Skeletal muscle satellite cell (primary cell): ENCODE data around the gene PHACTR4.
"Not testable (repeated sequence)": the region's sequence is repeated elsewhere in the genome, so short reads cannot be mapped to it uniquely, and the experiment has no call there.

ENCODE experiments used
- H3K27me3 ChIP-seq: 2 replicates; pipeline ENCODE4 v1.7.0; 2013; ENCODE audit warnings: low read length; ENCODE audit not compliant: control insufficient read depth, insufficient read depth
- H3K36me3 ChIP-seq: 2 replicates; pipeline ENCODE4 v1.7.0; 2013; ENCODE audit warnings: mild to moderate bottlenecking, control low read depth, low read length; ENCODE audit not compliant: insufficient read depth
- H3K4me1 ChIP-seq: 2 replicates; pipeline ENCODE4 v1.7.0; 2013; ENCODE audit warnings: low read length; ENCODE audit not compliant: control insufficient read depth, insufficient read depth
- H3K4me2 ChIP-seq: 2 replicates; pipeline ENCODE4 v1.7.0; 2013; ENCODE audit warnings: mild to moderate bottlenecking, low read length
- H3K4me3 ChIP-seq: 2 replicates; pipeline ENCODE4 v1.7.0; 2013; ENCODE audit warnings: low read length
- H3K9ac ChIP-seq: 2 replicates; pipeline ENCODE4 v1.7.0; 2013; ENCODE audit warnings: mild to moderate bottlenecking, low read depth, low read length, moderate library complexity
- H3K9me3 ChIP-seq: replicated peaks from 2 replicates; pipeline ENCODE4 v1.7.0; 2013; ENCODE audit warnings: mild to moderate bottlenecking, control low read depth, low read length

PHACTR4 gene

GRCh38 chr1:28374297-28374696 lies 4.8 kb downstream of the PHACTR4 start:
- peaks cover 17% of the 10 kb centered on the region for H3K4me1 ChIP-seq
- H3K9ac ChIP-seq: no peak overlapping the region
- H3K4me2 ChIP-seq: peak overlapping the region; percentile 12
- no peaks in the 10 kb centered on the region for H3K36me3 ChIP-seq
- no peak overlapping the region for H3K4me3 ChIP-seq
- H3K9me3 ChIP-seq: no peaks in the 10 kb centered on the region
- H3K27me3 ChIP-seq: no peaks in the 10 kb centered on the region

DNA sequence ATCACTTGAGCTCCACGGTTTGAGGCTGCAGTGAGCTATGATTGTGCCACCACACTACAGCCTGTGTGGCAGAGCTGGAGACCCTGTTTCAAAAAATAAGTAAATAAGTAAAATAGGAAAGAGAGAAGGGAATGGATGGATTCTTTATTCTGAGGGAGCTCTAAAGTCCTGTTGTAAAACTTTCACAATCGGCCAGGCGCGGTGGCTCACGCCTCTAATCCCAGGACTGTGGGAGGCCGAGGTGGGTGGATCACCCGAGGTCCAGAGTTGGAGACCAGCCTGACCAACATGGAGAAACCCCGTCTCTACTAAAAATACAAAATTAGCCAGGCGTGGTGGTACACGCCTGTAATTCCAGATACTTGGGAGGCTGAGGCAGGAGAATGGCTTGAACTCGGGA lies 6.1 kb downstream of the PHACTR4 start:
- H3K4me2 ChIP-seq, H3K27me3 ChIP-seq, H3K9me3 ChIP-seq, H3K9ac ChIP-seq, H3K4me3 ChIP-seq, H3K36me3 ChIP-seq: not testable (repeated sequence)
- H3K4me1 ChIP-seq: peaks cover 16% of the 10 kb centered on the region

DNA sequence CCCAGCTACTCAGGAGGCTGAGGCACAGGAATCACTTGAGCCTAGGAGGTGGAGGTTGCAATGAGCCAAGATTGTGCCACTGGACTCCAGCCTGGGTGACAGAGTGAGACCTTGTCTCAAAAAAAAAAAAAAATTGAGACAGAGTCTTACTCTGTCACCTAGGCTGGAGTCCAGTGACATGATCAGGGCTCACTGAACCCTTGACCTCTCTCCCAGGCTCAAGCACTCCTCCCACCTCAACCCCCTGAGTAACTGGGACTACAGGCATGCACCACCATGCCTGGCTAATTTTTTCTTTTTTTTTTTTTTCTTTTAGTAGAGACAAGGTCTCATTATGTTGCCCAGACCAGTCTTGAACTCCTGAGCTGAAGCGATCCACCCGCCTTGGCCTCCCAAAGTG lies 6.7 kb downstream of the PHACTR4 start:
- H3K36me3 ChIP-seq, H3K9ac ChIP-seq, H3K4me2 ChIP-seq, H3K27me3 ChIP-seq, H3K9me3 ChIP-seq, H3K4me3 ChIP-seq: not testable (repeated sequence)
- peaks cover 13% of the 10 kb centered on the region for H3K4me1 ChIP-seq

- Histone ChIP-seq H3K4me2 (no peak overlapping the region), H3K4me3 (no peak overlapping the region), H3K36me3 (no peaks in the 10 kb centered on the region), H3K4me1 (peaks cover 9% of the 10 kb centered on the region), H3K9ac (no peak overlapping the region), H3K27me3 (no peaks in the 10 kb centered on the region), H3K9me3 (no peaks in the 10 kb centered on the region)
These were observed 9.4 kb downstream of the PHACTR4 start for GRCh38 chr1:28378906-28379305.

DNA sequence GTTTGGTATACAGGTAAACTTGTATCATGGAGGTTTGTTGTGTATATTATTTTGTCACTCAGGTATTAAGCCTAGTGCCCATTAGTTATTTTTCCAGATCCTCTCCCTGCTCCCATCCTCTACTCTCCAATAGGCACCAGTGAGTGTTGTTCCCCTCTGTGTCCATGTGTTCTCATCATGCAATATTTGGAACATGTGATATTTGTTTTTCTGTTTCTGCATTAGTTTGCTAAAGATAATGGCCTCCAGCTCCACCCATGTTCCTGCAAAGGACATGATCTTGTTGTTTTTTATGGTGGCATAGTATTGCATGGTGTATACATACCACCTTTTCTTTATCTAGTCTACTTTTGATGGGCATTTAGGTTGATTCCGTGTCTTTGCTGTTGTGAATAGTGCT lies 10.9 kb downstream of the PHACTR4 start:
- H3K4me2 ChIP-seq: no peak overlapping the region
- no peak overlapping the region for H3K4me3 ChIP-seq
- no peaks in the 10 kb centered on the region for H3K36me3 ChIP-seq
- H3K9ac ChIP-seq: no peak overlapping the region
- no peaks in the 10 kb centered on the region for H3K27me3 ChIP-seq
- no peaks in the 10 kb centered on the region for H3K4me1 ChIP-seq
- H3K9me3 ChIP-seq: no peaks in the 10 kb centered on the region

- not testable (repeated sequence) for H3K9me3 ChIP-seq, H3K9ac ChIP-seq, H3K4me2 ChIP-seq, H3K27me3 ChIP-seq, H3K36me3 ChIP-seq, H3K4me3 ChIP-seq, H3K4me1 ChIP-seq
These were observed 14.2 kb downstream of the PHACTR4 start for GRCh38 chr1:28383785-28384184.

GRCh38 chr1:28392027-28392652 lies 22.6 kb downstream of the PHACTR4 start:
- peaks cover 9% of the 10 kb centered on the region for H3K4me1 ChIP-seq
- H3K9ac ChIP-seq: no peak overlapping the region
- no peak overlapping the region for H3K4me3 ChIP-seq

GRCh38 chr1:28394136-28394535 lies 24.6 kb downstream of the PHACTR4 start:
- H3K27me3 ChIP-seq: no peaks in the 10 kb centered on the region
- H3K4me2 ChIP-seq: no peak overlapping the region
- H3K9ac ChIP-seq: no peak overlapping the region
- H3K36me3 ChIP-seq: no peaks in the 10 kb centered on the region
- no peaks in the 10 kb centered on the region for H3K9me3 ChIP-seq
- H3K4me1 ChIP-seq: peaks cover 9% of the 10 kb centered on the region
- H3K4me3 ChIP-seq: no peak overlapping the region

More at GRCh38 chr1:28392027-28392652, 22.6 kb downstream of the PHACTR4 start:
- peak overlapping the region; percentile 28 for H3K4me2 ChIP-seq
- no peaks in the 10 kb centered on the region for H3K27me3 ChIP-seq
- no peaks in the 10 kb centered on the region for H3K36me3 ChIP-seq
- no peaks in the 10 kb centered on the region for H3K9me3 ChIP-seq

DNA sequence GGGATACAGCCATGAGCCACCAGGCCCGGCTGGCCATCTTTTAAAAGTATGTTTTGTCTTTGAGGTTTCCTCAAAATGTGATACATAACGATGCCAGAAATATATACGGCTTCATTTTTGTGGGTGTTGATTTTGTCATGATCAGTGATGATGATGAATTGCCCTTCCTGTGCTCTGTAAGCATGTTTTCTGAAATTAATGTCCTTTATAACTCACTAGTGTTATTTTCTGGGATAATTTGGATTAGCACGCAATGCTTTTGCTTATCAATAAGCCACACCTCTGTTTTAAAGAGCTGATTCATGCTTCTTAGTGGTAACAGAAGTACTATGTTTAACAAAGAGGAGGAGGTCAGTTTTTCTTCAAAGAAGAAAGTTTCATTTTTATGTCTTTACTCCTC lies 25.6 kb downstream of the PHACTR4 start:
- Histone ChIP-seq H3K4me1 (peaks cover 9% of the 10 kb centered on the region), H3K9ac (no peak overlapping the region), H3K4me2 (no peak overlapping the region), H3K9me3 (no peaks in the 10 kb centered on the region), H3K4me3 (no peak overlapping the region), H3K27me3 (no peaks in the 10 kb centered on the region), H3K36me3 (no peaks in the 10 kb centered on the region)

DNA sequence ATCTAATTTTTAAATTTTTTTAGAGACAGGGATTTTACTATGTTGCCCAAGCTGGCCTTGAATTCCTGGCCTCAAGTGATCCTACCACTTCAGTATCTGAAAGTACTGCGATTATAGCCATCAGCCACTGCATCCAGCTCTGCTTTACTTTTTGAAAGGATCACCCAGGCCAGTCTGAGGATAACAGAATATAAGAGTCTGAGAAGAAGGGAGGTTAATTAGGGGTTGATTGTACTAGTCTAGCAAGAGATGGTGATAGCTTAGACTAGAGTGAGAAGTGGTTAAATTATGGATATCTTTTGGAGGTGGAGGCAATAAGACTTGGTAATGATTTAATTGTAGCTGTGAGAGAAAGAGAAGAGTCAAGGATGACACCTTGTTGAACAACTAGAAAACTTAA lies 32.2 kb downstream of the PHACTR4 start:
- H3K4me1 ChIP-seq: no peaks in the 10 kb centered on the region
- no peak overlapping the region for H3K4me3 ChIP-seq
- H3K9me3 ChIP-seq: no peaks in the 10 kb centered on the region
- H3K4me2 ChIP-seq: no peak overlapping the region
- H3K27me3 ChIP-seq: no peaks in the 10 kb centered on the region
- no peak overlapping the region for H3K9ac ChIP-seq
- H3K36me3 ChIP-seq: no peaks in the 10 kb centered on the region

GRCh38 chr1:28409090-28409489 lies 39.5 kb downstream of the PHACTR4 start:
- H3K4me3 ChIP-seq: no peak overlapping the region
- no peaks in the 10 kb centered on the region for H3K27me3 ChIP-seq
- no peak overlapping the region for H3K9ac ChIP-seq
- no peaks in the 10 kb centered on the region for H3K9me3 ChIP-seq
- no peak overlapping the region for H3K4me2 ChIP-seq
- H3K4me1 ChIP-seq: peaks cover 3% of the 10 kb centered on the region
- peaks cover 7% of the 10 kb centered on the region for H3K36me3 ChIP-seq

- H3K36me3 ChIP-seq: peaks cover 7% of the 10 kb centered on the region
- H3K4me2 ChIP-seq: no peak overlapping the region
- H3K9me3 ChIP-seq: no peaks in the 10 kb centered on the region
- no peak overlapping the region for H3K9ac ChIP-seq
- no peaks in the 10 kb centered on the region for H3K27me3 ChIP-seq
- H3K4me1 ChIP-seq: peaks cover 8% of the 10 kb centered on the region
- H3K4me3 ChIP-seq: no peak overlapping the region
These were observed 42.1 kb downstream of the PHACTR4 start for GRCh38 chr1:28411656-28412055.
